Left ventricle myocardium superior (tissue), 1 donor: ENCODE results near the gene DIRAS1. TPM values are rescaled to one million over a fixed set of nuclear protein-coding genes. Genes with fewer than 3 reads are reported as not detected.

Source experiments
- ATAC-seq: fragments of 200-7000 bp; cut with Tn5 transposase; one replicate; pipeline ENCODE4 v1.9.1; 2020; ENCODE audit warnings: mild to moderate bottlenecking, moderate library complexity
- DNase-seq: peaks from one replicate; pipeline ENCODE4 v3.0.0-alpha.2; 2020
- intact Hi-C: fragments of 100-400 bp; cut with micrococcal nuclease; formaldehyde crosslinking; loops from one replicate; pipeline ENCODE4 v1.11.0; 2022
- total RNA-seq: library from RNA; stranded (reverse); fragmentation: NEBNext Ultra II Directional; extraction: Animal tissue kit (Norgen Biotek cat#: 25700); gene quantifications from one replicate; pipeline ENCODE4 v1.2.1, GENCODE V29; 2021
- donor health status: DM: no; HTN: yes; CAD: no; lungs with severe emphysema.

Gene DIRAS1
- total RNA-seq, 1 donor from 2014 or later = 241 TPM

- ATAC-seq = no peak
- intact Hi-C loops = no loop called here
- peak; percentile 22 for DNase-seq
These were observed 36.0 kb upstream of the DIRAS1 start for GRCh38 chr19:2756921-2757881.

- DNase-seq (peak; percentile 25), ATAC-seq (no peak)
- intact Hi-C loops = no loop called here
These were observed 35.3 kb upstream of the DIRAS1 start for GRCh38 chr19:2756477-2756876.

GRCh38 chr19:2755811-2756210, 34.6 kb upstream of the DIRAS1 start:
- intact Hi-C loops = no loop called here
- DNase-seq (peak; percentile 14), ATAC-seq (no peak)

DNA sequence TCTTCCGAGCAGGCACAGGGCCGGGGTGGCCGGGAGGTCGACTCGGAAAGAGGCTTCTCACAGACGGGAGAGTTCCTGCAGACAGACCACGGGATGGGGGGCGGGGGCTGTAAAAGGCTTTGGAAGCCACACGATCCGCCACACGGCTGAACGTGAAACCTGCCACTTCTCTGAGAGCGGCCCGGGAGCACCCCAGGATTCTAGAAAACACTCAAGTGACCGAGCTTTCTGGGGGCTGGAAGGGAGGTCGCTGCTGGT, 34.2 kb upstream of the DIRAS1 start:
- intact Hi-C loops = no loop called here
- peak; percentile 25 for DNase-seq
- ATAC-seq = no peak

- intact Hi-C loops = loop anchor here (5.0 kb wide), 1 partner anchor 108 kb away; no protein-coding TSS in a partner anchor
- peak; percentile 30 for DNase-seq
- ATAC-seq = no peak
These were observed 33.7 kb upstream of the DIRAS1 start for GRCh38 chr19:2754659-2755447.

GRCh38 chr19:2751438-2751830, 30.3 kb upstream of the DIRAS1 start:
- peak; percentile 20 for DNase-seq
- ATAC-seq = no peak
- intact Hi-C loops = loop anchor here (5.0 kb wide), 1 partner anchor 104 kb away; no protein-coding TSS in a partner anchor

DNA sequence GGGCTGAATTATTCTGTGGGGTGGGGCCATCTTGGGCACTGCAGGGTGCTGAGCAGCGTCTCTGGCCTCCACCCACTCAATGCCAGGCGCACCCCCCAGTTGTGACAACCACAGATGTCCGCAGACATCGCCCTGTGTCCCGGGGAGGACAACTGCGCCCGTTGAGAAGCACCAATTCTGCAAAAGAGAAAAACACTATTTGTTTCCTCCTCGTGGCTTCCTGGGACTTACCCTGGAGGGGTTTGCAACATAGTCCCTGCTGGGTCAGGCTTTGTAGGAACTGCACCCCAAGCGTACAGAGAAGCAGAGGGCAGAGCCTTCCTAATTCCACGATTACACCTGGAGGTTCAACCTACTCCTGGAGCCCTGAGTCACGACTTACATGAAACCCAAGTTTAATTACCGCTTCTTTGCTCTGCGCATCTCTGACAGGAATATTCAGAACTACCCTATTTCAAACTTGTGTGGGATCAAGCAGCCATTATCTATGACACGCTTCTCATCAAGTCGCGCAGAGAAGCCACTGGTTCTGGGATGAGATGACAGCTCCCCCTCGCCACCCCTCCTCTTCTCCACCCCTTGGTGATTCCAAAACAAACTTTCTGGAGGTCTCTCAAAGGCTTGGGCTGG, 29.8 kb upstream of the DIRAS1 start:
- no peak for DNase-seq
- intact Hi-C loops = loop anchor here (5.0 kb wide), 1 partner anchor 104 kb away; no protein-coding TSS in a partner anchor
- ATAC-seq = no peak

DNA sequence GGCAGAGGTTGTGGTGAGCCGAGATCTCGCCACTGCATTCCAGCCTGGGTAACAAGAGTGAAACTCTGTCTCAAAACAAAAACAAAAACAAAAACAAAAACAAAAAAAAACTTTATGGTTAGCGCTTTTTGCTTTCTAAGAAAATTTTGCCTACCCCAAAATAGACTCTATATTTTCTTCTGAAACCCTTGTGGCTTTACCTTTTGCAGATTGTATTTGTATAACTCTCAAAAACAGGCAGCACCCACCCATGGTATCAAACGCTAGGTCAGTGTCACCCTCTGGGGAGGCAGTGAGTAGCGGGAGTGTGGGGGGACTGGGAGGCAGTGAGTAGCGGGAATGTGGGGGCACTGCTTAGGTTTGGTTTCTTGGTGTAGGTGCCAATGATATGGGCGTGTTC, 26.2 kb upstream of the DIRAS1 start:
- ATAC-seq = no peak
- intact Hi-C loops = no loop called here
- DNase-seq = no peak

GRCh38 chr19:2744113-2744512, 22.9 kb upstream of the DIRAS1 start:
- ATAC-seq (no peak), DNase-seq (no peak)
- intact Hi-C loops = no loop called here

DNA sequence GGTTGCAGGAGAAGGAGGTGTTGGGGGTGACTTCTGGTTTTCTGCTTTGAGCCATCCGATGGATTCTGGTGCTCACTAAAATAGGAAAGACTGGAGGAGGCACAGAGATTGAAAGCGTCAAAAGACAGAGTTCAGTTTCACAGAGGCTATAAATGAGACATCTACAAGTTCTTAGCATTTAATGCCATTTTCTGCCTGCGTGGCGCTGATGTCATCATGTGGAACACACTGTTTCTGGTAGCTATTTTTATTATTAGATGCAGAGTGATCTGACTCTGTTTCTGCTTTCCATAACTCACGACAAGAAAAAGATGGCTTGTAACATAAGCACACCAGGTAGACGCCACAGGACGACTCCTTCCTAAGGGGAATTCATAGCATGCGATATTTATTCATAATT, 21.9 kb upstream of the DIRAS1 start:
- no peak for ATAC-seq

GRCh38 chr19:2740314-2740656, 19.1 kb upstream of the DIRAS1 start:
- DNase-seq (no peak), ATAC-seq (no peak)
- intact Hi-C loops = no loop called here

More for the DNA sequence above, 21.9 kb upstream of the DIRAS1 start:
- intact Hi-C loops = no loop called here
- DNase-seq = no peak

- intact Hi-C loops = no loop called here
- peak; percentile 100 for ATAC-seq
- peak; percentile 97 for DNase-seq
These were observed 18.6 kb upstream of the DIRAS1 start, which contains the start of gene SLC39A3 for GRCh38 chr19:2739602-2740313. Gene SLC39A3 (minus strand): TSS chr19:2740017. CDS start chr19:2737257, 2,760 bp downstream.

- DNase-seq = no peak
- intact Hi-C loops = no loop called here
- no peak for ATAC-seq
These were observed 15.5 kb upstream of the DIRAS1 start for GRCh38 chr19:2736550-2737190.

DNA sequence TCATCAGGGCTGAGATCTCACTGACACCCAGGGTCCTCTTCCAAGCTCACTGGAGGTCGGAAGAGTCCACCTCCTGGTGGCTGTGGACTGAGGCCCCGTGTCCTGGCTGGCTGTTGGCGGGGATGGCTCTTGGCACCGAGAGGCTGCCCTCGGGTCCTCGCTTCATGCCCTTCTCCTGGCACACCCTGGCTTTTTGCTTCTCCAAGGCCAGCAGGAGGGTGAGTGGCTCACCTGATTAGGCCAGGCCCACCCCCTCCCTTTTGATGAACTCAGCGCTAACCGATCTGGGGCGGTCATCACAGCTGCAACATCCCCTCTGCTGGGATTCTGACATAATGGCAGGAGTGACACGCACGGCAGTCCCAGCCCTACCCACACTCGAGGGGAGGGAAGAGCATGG, 14.2 kb upstream of the DIRAS1 start:
- intact Hi-C loops = no loop called here
- no peak for ATAC-seq
- no peak for DNase-seq

DNA sequence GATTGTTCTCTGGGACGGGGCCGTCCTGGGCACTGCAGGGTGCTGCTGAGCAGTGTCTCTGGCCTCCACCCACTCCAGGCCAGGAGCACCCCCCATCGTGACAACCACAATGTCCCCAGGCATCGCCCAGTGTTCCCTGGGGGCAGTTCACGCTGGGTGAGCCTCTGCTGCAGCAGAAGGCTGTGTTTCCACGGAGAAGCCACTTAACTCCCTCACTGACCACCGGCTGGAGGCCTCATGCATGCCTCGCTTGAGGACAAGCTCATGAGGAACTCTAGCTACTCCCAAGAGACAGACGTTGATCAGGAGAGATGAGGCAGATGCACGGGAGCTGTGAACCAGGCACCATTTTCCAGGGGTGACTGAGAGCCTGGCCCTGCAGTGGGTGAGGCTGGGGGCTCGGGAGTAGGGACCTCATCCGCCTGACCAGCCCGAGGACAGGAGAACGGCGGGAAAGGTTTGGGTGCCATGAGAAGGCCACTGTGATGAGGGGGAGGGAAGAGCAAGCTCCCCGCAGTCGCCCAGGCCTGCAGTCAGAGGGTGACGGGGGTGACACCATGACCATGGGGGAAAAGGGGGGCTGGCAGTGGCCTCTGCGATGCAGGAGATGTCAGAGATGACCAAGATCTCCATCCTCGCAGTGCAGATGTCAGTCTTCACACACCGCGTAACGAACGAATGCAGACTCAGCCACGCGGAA, 13.6 kb upstream of the DIRAS1 start:
- intact Hi-C loops = no loop called here
- peak; percentile 18 for DNase-seq

DNA sequence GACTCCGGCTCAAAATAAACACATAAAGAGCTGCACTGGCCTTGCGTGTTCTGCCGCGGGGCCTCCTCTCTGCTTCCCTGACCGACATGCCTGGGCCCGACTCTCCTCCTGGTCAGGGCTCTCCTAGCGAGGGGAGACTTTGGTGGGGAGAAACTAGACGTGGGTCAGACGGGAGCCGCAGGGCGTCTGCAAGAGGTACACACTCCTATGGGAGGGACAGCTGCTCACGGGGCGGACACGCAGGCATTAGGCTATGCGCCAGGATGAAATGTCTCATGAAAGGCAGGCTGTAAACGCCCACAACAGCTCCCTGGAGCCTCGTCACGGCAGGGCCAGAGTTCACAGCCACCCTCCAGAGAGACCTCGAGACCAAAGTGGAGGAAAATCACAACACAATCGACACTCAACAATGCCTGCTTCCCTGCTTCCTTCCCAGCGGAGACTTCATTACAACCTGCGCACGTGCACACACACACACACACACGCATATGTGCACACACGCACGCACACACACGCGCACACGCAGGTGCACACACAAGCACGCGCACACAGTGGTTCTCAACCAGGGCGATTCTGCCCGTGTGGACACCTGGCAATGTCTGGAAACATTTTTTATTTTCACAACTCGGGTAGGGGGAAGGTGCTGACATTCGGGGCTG, 12.9 kb upstream of the DIRAS1 start:
- intact Hi-C loops = no loop called here
- peak; percentile 23 for DNase-seq
- ATAC-seq = no peak

More for the DNA sequence above, 13.6 kb upstream of the DIRAS1 start:
- ATAC-seq = no peak

DNA sequence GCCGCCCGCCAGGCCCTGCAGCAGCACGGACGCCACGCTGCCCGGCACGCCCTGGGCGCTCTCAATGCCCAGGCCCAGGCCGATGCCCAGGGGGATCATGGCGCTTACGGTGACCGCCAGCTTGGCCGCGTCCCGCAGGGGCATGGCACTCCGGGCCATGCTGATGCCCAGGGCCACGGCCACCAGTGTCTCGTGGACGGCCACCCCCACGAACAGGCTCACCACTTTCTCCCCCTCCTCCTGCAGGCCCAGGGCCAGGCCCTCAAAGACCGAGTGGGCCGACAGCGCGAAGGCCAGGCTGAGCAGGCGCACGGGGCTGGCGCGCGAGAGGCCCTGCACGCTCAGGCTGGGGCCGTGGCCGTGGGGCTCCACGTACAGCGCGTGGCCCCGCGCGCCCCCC, 11.7 kb upstream of the DIRAS1 start:
- DNase-seq = peak; percentile 23
- no peak for ATAC-seq
- intact Hi-C loops = no loop called here
